Mucosa of descending colon (tissue), 3 donors: Measurements from ENCODE around the gene ITGAD. TPM values are rescaled to one million over a fixed set of nuclear protein-coding genes. Genes with fewer than 3 reads are reported as not detected.

Experiments used
- ATAC-seq: fragments of 200-7000 bp; cut with Tn5 transposase; one replicate; pipeline ENCODE4 v1.9.1; 2020; ENCODE audit warnings: mild to moderate bottlenecking, moderate library complexity
- DNase-seq, 3 donors: peaks; one replicate each; pipeline ENCODE4 v3.0.0-alpha.2; 2020
- H3K36me3 ChIP-seq: fragments of 200-600 bp; one replicate; pipeline ENCODE4 v1.8.0; 2021; ENCODE audit warnings: low read depth, mild to moderate bottlenecking
- H3K4me1 ChIP-seq: fragments of 200-600 bp; one replicate; pipeline ENCODE4 v1.8.0; 2021; ENCODE audit warnings: low read depth, mild to moderate bottlenecking
- H3K4me3 ChIP-seq: fragments of 200-600 bp; one replicate; pipeline ENCODE4 v1.8.0; 2021; ENCODE audit warnings: mild to moderate bottlenecking
- H3K9me3 ChIP-seq: fragments of 200-600 bp; one replicate; pipeline ENCODE4 v1.8.0; 2021; ENCODE audit warnings: mild to moderate bottlenecking
- CTCF ChIP-seq: fragments of 200-600 bp; IDR thresholded peaks from one replicate; pipeline ENCODE4 v1.8.0; 2022; ENCODE audit warnings: antibody characterized with exemption, mild to moderate bottlenecking
- intact Hi-C, 2 donors: fragments of 100-400 bp; cut with DNase I in 1 of 2; cut with micrococcal nuclease in 1 of 2; formaldehyde crosslinking; loops; one replicate each; pipeline versions ENCODE4 v1.11.0 to v1.11.1; 2022; cut with DNase I, micrococcal nuclease
- total RNA-seq, 3 donors: library from RNA; stranded (reverse); fragmentation: NEBNext Ultra II Directional in 2 of 3; extraction: Animal tissue kit (Norgen Biotek cat#: 25700) in 2 of 3; gene quantifications; one replicate each; pipeline versions ENCODE4 v1.2.1 to v1.2.4, GENCODE V29; 2021 to 2023
- donor health status: DM: no; HTN: no; CAD: no; lungs with moderate emphysema.
- donor health status: DM: no; HTN: no; CAD: no.
- donor health status: DM: no; HTN: yes; CAD: no.

Gene ITGAD
- total RNA-seq, 3 donors from 2014 or later, result 0.41 TPM; not detected in 2

- Histone ChIP-seq H3K4me1 (no peaks in the 10 kb centered on the region), H3K9me3 (no peaks in the 10 kb centered on the region), H3K4me3 (no peak overlapping the region), H3K36me3 (no peaks in the 10 kb centered on the region)
- no peak for TF ChIP-seq CTCF
- ATAC-seq, result peak; percentile 16
- DNase-seq, result no peak
- intact Hi-C loops, result no loop called here
These were observed 15.8 kb upstream of the ITGAD start for GRCh38 chr16:31377210-31377903.

- H3K9me3 ChIP-seq, result no peaks in the 10 kb centered on the region
- ATAC-seq (no peak), DNase-seq (no peak)
- intact Hi-C loops, result no loop called here
- H3K36me3 ChIP-seq, result no peaks in the 10 kb centered on the region
- no peak for TF ChIP-seq CTCF
- no peak overlapping the region for H3K4me3 ChIP-seq
- no peaks in the 10 kb centered on the region for H3K4me1 ChIP-seq
These were observed 12.9 kb upstream of the ITGAD start for GRCh38 chr16:31380201-31380600.

GRCh38 chr16:31382485-31383161, 10.5 kb upstream of the ITGAD start:
- Histone ChIP-seq H3K36me3 (no peaks in the 10 kb centered on the region), H3K4me3 (no peak overlapping the region), H3K9me3 (no peaks in the 10 kb centered on the region), H3K4me1 (no peaks in the 10 kb centered on the region)
- intact Hi-C loops, result no loop called here
- DNase-seq, result peak; percentile 74 to 79 (median 76)
- TF ChIP-seq CTCF, result peak; percentile 45
- peak; percentile 85 for ATAC-seq

GRCh38 chr16:31385680-31386079, 7.5 kb upstream of the ITGAD start:
- no peak overlapping the region for H3K4me3 ChIP-seq
- peak; percentile 75 for ATAC-seq
- no peaks in the 10 kb centered on the region for H3K4me1 ChIP-seq
- H3K9me3 ChIP-seq, result no peaks in the 10 kb centered on the region
- H3K36me3 ChIP-seq, result no peaks in the 10 kb centered on the region
- no peak for TF ChIP-seq CTCF
- no peak for DNase-seq
- intact Hi-C loops, result no loop called here

GRCh38 chr16:31386157-31386984, 6.8 kb upstream of the ITGAD start:
- no peak overlapping the region for H3K4me3 ChIP-seq
- intact Hi-C loops, result no loop called here
- H3K4me1 ChIP-seq, result no peaks in the 10 kb centered on the region
- ATAC-seq (peak; percentile 66), DNase-seq (peak in 1 of 3 donors; percentile 14)
- no peak for TF ChIP-seq CTCF
- no peaks in the 10 kb centered on the region for H3K36me3 ChIP-seq
- H3K9me3 ChIP-seq, result no peaks in the 10 kb centered on the region
